ENCODE measurements around the gene PPP1R9A.

Gene PPP1R9A

DNA sequence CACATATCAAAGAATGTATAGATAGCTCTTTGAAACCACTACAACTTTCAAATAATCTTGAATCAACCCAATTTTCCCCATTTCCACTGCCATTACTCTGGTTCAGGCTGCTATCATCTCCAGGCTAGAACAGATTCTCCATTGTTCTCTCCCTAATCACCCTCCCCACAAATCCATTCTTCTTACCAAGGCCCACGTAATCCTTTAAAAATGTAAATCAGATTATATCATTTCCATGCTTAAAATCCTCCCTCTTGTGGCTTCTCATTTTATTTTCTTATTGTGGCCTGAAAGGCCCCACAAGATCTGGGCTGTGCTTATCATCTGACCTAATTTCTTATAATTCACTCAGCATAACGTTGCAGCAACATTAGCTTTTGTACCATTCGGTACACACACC, 420.0 kb downstream of the PPP1R9A start:
- H3K4me1 ChIP-seq (ENCODE audit: control insufficient read depth in 5 of 5, insufficient read depth in 5 of 5, low read length in 5 of 5) = peaks cover 0 to 5% (median 2%) of the 10 kb centered on the region in 5 donors
- no peak overlapping the region for H3K9ac ChIP-seq (ENCODE audit: low read length in 5 of 5)
- H3K36me3 ChIP-seq (ENCODE audit: control insufficient read depth in 5 of 5, insufficient read depth in 5 of 5, low read length in 5 of 5) = no peaks in the 10 kb centered on the region
- no peaks in the 10 kb centered on the region for H3K9me3 ChIP-seq (ENCODE audit: control insufficient read depth in 5 of 5, low read length in 5 of 5)
- H3K27me3 ChIP-seq (ENCODE audit: control insufficient read depth in 5 of 5, insufficient read depth in 4 of 5, low read length in 5 of 5) = peaks cover 0 to 16% (median 12%) of the 10 kb centered on the region in 5 donors
- H3K27ac ChIP-seq (ENCODE audit: low read depth, low read length) = no peak overlapping the region
- H3K4me3 ChIP-seq (ENCODE audit: low read depth in 1 of 5, low read length in 5 of 5) = no peak overlapping the region

DNA sequence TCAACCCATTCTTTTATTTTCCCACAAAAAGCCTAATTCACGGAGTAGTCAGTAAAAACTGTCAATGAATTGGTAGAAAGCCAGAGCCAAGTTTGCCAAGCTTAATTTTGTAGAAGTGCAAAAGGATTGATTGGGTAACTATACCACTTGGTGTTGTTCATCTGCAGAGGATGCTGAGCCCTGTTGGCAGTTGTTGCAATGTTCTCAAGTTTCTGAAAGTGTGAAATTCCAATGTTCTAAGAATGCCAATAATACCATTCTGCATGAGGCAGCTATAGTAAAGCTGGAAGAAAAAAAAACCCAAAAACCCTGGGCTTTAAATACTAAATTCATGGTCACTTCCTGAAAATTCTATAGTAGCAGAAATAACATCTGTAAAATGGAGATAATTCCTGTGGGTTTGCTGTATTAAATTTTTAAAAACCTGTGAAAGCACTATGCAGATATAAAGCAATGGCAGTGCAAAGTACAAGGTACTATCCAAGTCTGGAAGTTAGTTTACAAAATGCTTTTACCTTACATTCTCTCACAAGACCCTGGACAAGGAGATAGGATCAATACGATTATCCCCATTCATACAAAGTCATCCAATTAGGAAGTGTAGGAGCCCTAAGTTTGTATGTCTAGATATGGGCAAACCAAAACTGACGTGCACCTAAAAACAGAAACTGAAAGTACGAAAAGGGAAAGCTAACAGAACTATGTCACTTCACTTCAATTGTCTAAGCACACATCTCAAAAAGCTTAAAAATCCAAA, 423.0 kb downstream of the PPP1R9A start:
- H3K9ac ChIP-seq (ENCODE audit: low read length in 5 of 5) = peak overlapping the region in 3 of 5 donors; percentile 12 to 35 (median 23)
- peaks cover 0 to under 1% (median 0%) of the 10 kb centered on the region in 5 donors for H3K27me3 ChIP-seq (ENCODE audit: control insufficient read depth in 5 of 5, insufficient read depth in 4 of 5, low read length in 5 of 5)
- H3K4me3 ChIP-seq (ENCODE audit: low read depth in 1 of 5, low read length in 5 of 5) = peak overlapping the region; percentile 13 to 67 (median 61)
- no peaks in the 10 kb centered on the region for H3K36me3 ChIP-seq (ENCODE audit: control insufficient read depth in 5 of 5, insufficient read depth in 5 of 5, low read length in 5 of 5)
- peaks cover 0 to 5% (median 2%) of the 10 kb centered on the region in 5 donors for H3K4me1 ChIP-seq (ENCODE audit: control insufficient read depth in 5 of 5, insufficient read depth in 5 of 5, low read length in 5 of 5)
- H3K27ac ChIP-seq (ENCODE audit: low read depth, low read length) = no peak overlapping the region
- peaks cover 0 to 2% (median 0%) of the 10 kb centered on the region in 5 donors for H3K9me3 ChIP-seq (ENCODE audit: control insufficient read depth in 5 of 5, low read length in 5 of 5)

DNA sequence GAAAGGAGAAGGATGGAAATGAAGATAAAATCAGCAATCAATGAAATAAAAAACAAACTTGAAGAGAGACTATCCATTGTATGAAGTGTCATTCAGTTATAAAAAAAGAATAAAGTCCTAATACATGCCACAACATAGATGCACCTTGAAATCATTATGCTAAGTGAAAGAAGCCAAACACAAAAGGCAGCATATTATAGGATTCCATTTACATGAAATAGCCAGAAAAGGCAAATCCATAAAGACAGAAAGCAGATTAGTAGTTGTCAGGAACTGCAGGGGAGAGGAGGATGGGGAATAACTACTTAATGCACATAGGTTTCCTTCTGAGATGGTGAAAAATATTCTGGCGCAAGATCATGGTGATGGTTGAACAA, 423.6 kb downstream of the PPP1R9A start:
- Histone ChIP-seq H3K36me3 (ENCODE audit: control insufficient read depth in 5 of 5, insufficient read depth in 5 of 5, low read length in 5 of 5) (no peaks in the 10 kb centered on the region), H3K27me3 (ENCODE audit: control insufficient read depth in 5 of 5, insufficient read depth in 4 of 5, low read length in 5 of 5) (no peaks in the 10 kb centered on the region), H3K4me3 (ENCODE audit: low read depth in 1 of 5, low read length in 5 of 5) (peak overlapping the region; percentile 13 to 67 (median 61)), H3K9ac (ENCODE audit: low read length in 5 of 5) (peak overlapping the region in 2 of 5 donors; percentile 12 to 23), H3K27ac (ENCODE audit: low read depth, low read length) (no peak overlapping the region), H3K9me3 (ENCODE audit: control insufficient read depth in 5 of 5, low read length in 5 of 5) (peaks cover 0 to 2% (median 0%) of the 10 kb centered on the region in 5 donors), H3K4me1 (ENCODE audit: control insufficient read depth in 5 of 5, insufficient read depth in 5 of 5, low read length in 5 of 5) (peaks cover 0 to 5% (median 2%) of the 10 kb centered on the region in 5 donors)

DNA sequence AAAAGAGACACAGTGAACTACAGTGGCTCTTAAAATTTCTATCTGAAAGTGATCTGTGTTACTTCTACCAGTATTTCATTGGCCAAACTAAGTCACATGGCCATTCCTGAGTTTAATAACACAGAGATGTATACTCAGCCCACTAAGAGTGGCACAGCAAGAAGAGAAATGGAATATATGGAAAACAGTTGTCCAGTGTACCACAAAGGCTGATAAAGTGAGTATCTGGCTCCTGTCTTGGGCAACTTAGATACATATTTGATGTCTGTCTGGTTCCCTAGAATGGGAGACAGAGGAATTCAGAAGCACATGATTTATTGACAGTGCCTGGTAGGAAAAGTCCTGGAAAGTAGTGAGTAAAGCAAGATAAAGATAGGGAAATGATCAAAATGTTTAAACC, 427.1 kb downstream of the PPP1R9A start:
- Histone ChIP-seq H3K36me3 (ENCODE audit: control insufficient read depth in 5 of 5, insufficient read depth in 5 of 5, low read length in 5 of 5) (no peaks in the 10 kb centered on the region), H3K9ac (ENCODE audit: low read length in 5 of 5) (no peak overlapping the region), H3K4me3 (ENCODE audit: low read depth in 1 of 5, low read length in 5 of 5) (no peak overlapping the region), H3K4me1 (ENCODE audit: control insufficient read depth in 5 of 5, insufficient read depth in 5 of 5, low read length in 5 of 5) (peaks cover 0 to 5% (median 2%) of the 10 kb centered on the region in 5 donors), H3K27me3 (ENCODE audit: control insufficient read depth in 5 of 5, insufficient read depth in 4 of 5, low read length in 5 of 5) (no peaks in the 10 kb centered on the region), H3K9me3 (ENCODE audit: control insufficient read depth in 5 of 5, low read length in 5 of 5) (peaks cover 0 to 2% (median 0%) of the 10 kb centered on the region in 5 donors), H3K27ac (ENCODE audit: low read depth, low read length) (no peak overlapping the region)

DNA sequence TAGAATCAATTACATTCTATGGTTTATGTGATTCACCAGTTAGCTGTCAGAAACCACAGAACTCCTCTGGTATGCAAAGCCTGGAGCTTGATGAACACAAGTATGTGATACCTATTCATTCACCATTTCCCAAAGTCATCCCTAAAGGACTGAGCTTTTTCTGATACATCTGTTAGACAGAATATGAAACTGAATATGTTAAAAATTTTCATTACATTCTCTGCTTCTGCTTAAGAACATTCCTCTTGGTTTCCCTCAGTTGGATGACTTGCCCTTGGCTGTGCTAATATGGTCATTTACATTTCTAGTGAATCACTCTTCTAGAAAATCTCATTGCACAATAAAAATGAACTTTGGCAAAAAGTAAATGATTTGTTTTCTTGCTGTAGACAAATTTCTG, 427.7 kb downstream of the PPP1R9A start:
- Histone ChIP-seq H3K27me3 (ENCODE audit: control insufficient read depth in 5 of 5, insufficient read depth in 4 of 5, low read length in 5 of 5) (no peaks in the 10 kb centered on the region), H3K4me3 (ENCODE audit: low read depth in 1 of 5, low read length in 5 of 5) (no peak overlapping the region), H3K36me3 (ENCODE audit: control insufficient read depth in 5 of 5, insufficient read depth in 5 of 5, low read length in 5 of 5) (no peaks in the 10 kb centered on the region), H3K27ac (ENCODE audit: low read depth, low read length) (no peak overlapping the region), H3K9me3 (ENCODE audit: control insufficient read depth in 5 of 5, low read length in 5 of 5) (peaks cover 0 to 2% (median 0%) of the 10 kb centered on the region in 5 donors), H3K9ac (ENCODE audit: low read length in 5 of 5) (no peak overlapping the region), H3K4me1 (ENCODE audit: control insufficient read depth in 5 of 5, insufficient read depth in 5 of 5, low read length in 5 of 5) (peaks cover 0 to 4% (median 1%) of the 10 kb centered on the region in 5 donors)

DNA sequence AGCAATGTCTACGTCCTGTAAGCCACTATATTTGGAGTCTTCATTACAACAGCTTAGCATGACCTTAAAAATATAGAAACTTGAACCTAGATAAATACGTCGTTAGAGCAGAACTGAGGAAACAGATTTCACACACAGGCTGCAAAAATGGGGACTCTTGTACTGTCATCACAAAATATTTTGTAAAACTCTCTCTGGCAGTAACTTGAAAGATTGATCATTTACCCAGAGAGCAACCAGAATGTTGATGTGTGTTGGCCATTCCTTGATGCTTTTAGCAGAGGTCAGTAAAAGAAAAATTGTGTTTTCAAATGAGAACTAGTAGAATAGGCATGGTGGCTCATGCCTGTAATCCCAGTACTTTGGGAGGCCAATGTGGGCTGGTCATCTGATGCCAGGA, 431.4 kb downstream of the PPP1R9A start:
- Histone ChIP-seq H3K27me3 (ENCODE audit: control insufficient read depth in 5 of 5, insufficient read depth in 4 of 5, low read length in 5 of 5) (no peaks in the 10 kb centered on the region), H3K9ac (ENCODE audit: low read length in 5 of 5) (no peak overlapping the region), H3K27ac (ENCODE audit: low read depth, low read length) (no peak overlapping the region), H3K9me3 (ENCODE audit: control insufficient read depth in 5 of 5, low read length in 5 of 5) (peaks cover 0 to 2% (median 0%) of the 10 kb centered on the region in 5 donors), H3K4me1 (ENCODE audit: control insufficient read depth in 5 of 5, insufficient read depth in 5 of 5, low read length in 5 of 5) (no peaks in the 10 kb centered on the region), H3K36me3 (ENCODE audit: control insufficient read depth in 5 of 5, insufficient read depth in 5 of 5, low read length in 5 of 5) (no peaks in the 10 kb centered on the region), H3K4me3 (ENCODE audit: low read depth in 1 of 5, low read length in 5 of 5) (no peak overlapping the region)

DNA sequence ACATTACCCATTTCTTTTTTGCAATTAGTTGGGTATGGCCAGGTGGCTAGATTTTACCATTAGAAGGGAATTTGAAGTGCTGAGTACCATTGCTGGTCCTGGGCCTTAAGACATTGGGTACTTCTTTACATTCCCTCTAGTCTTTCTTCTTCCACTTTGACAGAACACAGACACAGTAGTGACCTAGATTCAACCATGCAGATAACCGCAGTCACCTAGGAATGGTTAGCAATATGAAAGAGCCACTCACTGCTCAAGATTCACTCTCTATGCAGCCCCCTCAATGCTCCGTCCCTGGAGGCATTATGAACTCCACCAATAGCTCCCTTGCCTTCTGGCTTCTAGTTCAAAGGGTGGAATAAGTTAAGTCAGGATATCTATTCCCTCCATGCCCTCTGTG, 433.1 kb downstream of the PPP1R9A start:
- H3K4me3 ChIP-seq (ENCODE audit: low read depth in 1 of 5, low read length in 5 of 5) = no peak overlapping the region

DNA sequence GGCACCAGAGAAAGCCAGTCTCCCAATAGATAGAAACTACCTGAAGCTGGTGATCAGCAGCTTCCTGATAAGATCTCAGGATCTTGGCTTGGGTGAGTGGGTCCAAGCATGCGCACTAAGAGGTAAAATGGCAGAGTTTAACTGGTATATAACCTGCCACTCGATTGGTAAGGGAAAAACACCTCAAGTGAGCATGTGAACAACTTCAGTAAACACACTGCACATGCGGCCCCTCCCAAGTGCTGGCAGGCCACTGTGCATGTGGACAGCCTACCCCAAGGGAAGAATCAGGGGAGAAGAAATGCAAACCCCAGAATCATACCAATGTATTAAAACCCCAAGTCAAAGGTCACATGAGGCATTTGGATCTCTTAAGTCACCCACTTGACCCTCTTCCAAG, 434.6 kb downstream of the PPP1R9A start:
- Histone ChIP-seq H3K36me3 (ENCODE audit: control insufficient read depth in 5 of 5, insufficient read depth in 5 of 5, low read length in 5 of 5) (no peaks in the 10 kb centered on the region), H3K27ac (ENCODE audit: low read depth, low read length) (no peak overlapping the region), H3K9me3 (ENCODE audit: control insufficient read depth in 5 of 5, low read length in 5 of 5) (no peaks in the 10 kb centered on the region), H3K4me1 (ENCODE audit: control insufficient read depth in 5 of 5, insufficient read depth in 5 of 5, low read length in 5 of 5) (no peaks in the 10 kb centered on the region), H3K4me3 (ENCODE audit: low read depth in 1 of 5, low read length in 5 of 5) (no peak overlapping the region), H3K27me3 (ENCODE audit: control insufficient read depth in 5 of 5, insufficient read depth in 4 of 5, low read length in 5 of 5) (no peaks in the 10 kb centered on the region), H3K9ac (ENCODE audit: low read length in 5 of 5) (no peak overlapping the region)

More for the DNA sequence above, 433.1 kb downstream of the PPP1R9A start:
- Histone ChIP-seq H3K27me3 (ENCODE audit: control insufficient read depth in 5 of 5, insufficient read depth in 4 of 5, low read length in 5 of 5) (no peaks in the 10 kb centered on the region), H3K36me3 (ENCODE audit: control insufficient read depth in 5 of 5, insufficient read depth in 5 of 5, low read length in 5 of 5) (no peaks in the 10 kb centered on the region), H3K27ac (ENCODE audit: low read depth, low read length) (no peak overlapping the region), H3K4me1 (ENCODE audit: control insufficient read depth in 5 of 5, insufficient read depth in 5 of 5, low read length in 5 of 5) (no peaks in the 10 kb centered on the region), H3K9ac (ENCODE audit: low read length in 5 of 5) (no peak overlapping the region), H3K9me3 (ENCODE audit: control insufficient read depth in 5 of 5, low read length in 5 of 5) (no peaks in the 10 kb centered on the region)

DNA sequence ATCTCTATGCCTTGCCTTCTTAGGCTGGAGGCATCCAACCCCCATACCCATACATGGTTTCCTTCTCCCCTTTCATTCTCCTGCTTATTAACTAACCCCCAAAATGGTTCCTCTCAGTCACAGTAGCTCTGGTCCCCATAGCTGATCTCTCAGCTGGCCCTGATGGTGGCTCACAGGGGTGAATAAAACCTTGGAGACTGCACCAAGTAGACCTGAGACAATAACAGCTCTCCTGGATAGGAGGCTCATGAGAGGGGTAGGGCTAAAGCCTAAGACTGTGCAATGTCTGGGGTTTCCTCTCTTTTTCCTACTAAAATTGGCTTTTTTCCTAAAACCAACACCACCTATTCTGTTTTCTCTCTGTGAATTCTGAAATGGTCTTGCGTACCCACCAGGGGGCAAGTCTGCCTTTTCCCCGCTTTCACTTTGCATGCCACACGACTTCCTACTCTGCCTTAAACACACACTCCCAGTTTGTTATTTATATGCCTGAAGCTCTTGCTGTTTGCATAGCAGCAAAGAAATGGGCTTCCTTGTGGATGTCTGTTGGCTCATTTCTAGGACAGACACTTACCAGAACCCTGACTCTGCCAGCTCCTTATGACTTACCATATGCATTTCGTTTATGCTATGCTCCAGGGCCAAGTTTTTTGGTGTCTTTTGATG, 435.4 kb downstream of the PPP1R9A start:
- Histone ChIP-seq H3K27me3 (ENCODE audit: control insufficient read depth in 5 of 5, insufficient read depth in 4 of 5, low read length in 5 of 5) (no peaks in the 10 kb centered on the region), H3K36me3 (ENCODE audit: control insufficient read depth in 5 of 5, insufficient read depth in 5 of 5, low read length in 5 of 5) (no peaks in the 10 kb centered on the region), H3K9me3 (ENCODE audit: control insufficient read depth in 5 of 5, low read length in 5 of 5) (no peaks in the 10 kb centered on the region), H3K9ac (ENCODE audit: low read length in 5 of 5) (no peak overlapping the region), H3K4me3 (ENCODE audit: low read depth in 1 of 5, low read length in 5 of 5) (no peak overlapping the region), H3K27ac (ENCODE audit: low read depth, low read length) (no peak overlapping the region), H3K4me1 (ENCODE audit: control insufficient read depth in 5 of 5, insufficient read depth in 5 of 5, low read length in 5 of 5) (no peaks in the 10 kb centered on the region)

Data from subcutaneous abdominal adipose tissue (tissue), 5 donors.